CD4-positive, alpha-beta T cell treated with Interleukin-1 beta for 1 hour (primary cell): ENCODE measurements around the gene R3HDM4.

Experiments
- DNase-seq, 2 donors: peaks; one replicate each; pipeline ENCODE4 v3.0.0-alpha.2; 2020 to 2022

The R3HDM4 gene

GRCh38 chr19:947090-947706 is 34.2 kb upstream of the R3HDM4 start:
- DNase-seq, result no peak

DNA sequence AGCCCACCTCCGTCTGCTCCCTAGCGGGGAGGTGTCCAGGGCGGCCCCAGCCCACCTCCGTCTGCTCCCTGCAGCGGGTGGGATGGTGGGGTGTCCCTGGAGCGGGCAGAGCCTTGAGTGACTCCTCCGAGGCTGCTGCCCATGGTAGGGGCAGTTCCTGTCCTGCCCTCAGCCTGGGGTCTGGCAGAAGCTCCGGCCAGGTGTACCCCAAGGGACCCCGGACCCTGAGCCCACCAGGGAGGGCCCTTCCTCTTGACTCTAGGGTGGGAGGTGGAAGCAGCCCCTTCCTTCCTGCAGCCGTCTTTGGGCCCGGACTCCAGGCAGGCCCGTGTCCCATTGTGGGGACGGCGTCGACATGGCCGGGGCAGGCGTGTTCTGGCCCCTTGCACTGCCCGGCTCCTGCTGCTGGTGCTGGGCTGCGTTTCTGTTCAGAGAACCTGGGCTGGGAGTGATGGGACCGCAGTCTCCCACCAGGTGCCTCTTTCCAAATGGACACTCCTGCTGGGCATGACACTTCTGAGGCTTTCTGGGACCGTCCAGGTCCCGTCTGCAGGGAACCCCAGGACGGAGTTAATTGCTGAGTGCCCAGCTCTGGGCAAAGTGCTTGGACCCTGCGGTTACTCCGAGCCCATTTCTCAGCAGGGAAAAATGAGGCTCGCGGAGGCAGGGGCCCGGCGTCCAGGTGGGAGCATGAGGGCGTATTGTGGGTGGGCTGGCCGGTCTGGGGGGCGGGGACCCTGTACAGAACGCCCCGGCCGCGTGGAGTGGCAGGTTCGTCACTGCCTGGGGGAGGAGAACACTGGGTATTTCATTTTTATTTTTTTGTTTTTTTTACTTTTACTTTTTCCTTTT is 32.6 kb upstream of the R3HDM4 start:
- DNase-seq, result no peak

GRCh38 chr19:944663-945241 is 31.7 kb upstream of the R3HDM4 start:
- no peak for DNase-seq

DNA sequence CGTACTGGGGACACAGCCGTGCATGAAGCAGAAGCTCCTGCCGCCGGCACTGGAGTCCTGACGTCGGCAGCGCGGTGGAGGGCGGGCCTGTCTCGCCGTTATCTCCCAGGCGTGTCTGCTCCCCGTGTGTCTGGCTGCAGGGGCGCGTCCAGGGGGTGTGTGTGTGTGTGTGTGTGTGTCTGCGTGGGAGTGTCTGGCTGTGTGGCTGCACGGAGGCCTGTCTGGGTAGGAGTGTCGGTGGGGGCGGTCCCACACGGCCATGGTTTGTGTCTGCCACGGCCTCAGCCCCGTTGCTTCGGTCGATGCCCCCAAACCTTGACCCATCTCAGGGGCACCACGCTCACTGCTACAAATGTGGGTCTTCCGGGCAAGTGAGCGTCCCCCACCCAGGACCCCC is 31.1 kb upstream of the R3HDM4 start:
- DNase-seq, result no peak

DNA sequence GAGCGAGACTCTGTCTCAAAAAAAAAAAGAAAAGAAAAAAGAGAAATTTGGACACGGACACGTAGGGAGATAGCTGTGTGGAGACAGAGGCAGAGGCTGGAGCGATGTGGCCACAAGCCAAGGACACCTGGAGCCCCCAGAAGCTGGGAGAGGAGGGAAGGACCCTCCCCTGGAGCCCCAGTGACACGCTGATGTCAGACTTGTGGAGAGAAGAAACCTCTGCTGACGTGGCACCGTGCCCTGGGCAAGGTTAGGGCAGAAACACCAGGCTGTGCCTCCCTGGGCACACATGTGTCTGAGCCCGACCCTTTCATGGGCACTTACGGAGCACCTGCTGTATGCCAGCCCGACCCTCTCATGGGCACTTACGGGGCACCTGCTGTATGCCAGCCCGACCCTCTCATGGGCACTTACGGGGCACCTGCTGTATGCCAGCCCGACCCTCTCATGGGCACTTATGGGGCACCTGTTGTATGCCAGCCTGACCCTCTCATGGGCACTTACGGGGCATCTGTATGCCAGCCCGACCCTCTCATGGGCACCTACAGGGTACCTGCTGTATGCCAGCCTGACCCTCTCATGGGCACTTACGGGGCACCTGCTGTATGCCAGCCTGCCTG is 30.6 kb upstream of the R3HDM4 start:
- no peak for DNase-seq

DNA sequence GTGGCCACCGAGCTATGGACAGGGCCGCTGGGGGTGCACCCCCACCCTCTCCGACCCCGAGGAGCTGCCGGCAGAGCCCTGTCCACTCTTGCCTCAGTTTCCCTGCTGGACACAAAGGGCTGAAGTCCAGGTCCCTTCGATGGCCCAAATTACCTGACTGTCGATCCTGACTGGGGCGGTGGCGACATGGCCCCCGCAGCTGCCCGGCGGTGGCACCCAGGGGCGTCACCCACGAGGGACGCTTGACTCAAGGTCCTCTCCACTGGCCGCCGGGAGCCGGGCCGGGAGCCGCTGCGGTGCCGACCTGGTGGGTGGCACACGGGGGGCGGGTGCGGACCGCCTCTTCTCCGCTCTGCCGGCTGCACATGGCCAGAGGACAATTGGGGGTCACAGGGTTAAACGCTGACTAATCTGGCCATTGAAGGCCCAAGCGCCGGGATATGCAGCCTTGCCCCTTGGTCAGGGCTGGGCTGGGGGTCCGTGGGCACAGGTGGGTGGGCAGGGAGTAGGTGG is 29.2 kb upstream of the R3HDM4 start:
- DNase-seq, result no peak

DNA sequence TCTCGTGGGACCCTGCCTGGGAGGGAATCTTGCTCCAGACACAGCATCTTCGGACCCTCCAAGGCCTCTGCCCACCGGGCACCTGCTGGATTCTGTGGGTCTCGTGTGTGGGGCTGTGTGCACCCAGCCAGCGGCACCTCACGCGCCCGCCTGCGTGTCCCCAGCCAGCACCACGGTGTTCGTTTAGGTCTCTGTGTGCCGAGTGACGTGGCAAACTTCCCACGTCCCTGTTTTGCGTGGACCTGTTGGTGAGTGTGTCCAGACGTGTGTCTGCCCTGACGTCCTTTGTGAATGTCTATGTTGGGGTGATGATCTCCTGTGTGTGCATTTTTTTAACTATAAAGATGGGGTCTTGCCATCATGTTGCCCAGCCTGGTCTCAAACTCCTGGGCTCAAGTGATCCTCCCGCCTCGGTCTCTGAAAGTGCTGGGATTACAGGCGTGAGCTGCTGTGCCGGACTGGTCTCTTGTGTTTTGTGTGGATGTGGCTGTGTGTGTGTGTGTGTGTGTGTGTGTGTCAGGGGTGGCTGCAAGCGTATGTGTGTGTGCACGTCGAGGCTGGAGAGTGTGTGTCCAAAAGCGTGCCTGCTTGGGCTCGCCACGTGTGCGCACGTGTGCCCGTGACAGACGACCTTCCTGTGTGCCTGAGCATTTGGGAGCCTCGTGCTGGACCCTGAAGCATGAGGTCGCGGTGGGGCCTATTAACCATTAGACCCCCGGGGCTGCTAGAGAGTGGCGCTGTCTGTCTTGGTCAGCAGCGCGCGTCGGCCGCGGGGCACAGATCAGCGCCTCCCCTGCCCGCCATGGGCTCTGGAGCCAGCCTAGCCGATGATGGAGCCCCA is 28.5 kb upstream of the R3HDM4 start:
- no peak for DNase-seq

DNA sequence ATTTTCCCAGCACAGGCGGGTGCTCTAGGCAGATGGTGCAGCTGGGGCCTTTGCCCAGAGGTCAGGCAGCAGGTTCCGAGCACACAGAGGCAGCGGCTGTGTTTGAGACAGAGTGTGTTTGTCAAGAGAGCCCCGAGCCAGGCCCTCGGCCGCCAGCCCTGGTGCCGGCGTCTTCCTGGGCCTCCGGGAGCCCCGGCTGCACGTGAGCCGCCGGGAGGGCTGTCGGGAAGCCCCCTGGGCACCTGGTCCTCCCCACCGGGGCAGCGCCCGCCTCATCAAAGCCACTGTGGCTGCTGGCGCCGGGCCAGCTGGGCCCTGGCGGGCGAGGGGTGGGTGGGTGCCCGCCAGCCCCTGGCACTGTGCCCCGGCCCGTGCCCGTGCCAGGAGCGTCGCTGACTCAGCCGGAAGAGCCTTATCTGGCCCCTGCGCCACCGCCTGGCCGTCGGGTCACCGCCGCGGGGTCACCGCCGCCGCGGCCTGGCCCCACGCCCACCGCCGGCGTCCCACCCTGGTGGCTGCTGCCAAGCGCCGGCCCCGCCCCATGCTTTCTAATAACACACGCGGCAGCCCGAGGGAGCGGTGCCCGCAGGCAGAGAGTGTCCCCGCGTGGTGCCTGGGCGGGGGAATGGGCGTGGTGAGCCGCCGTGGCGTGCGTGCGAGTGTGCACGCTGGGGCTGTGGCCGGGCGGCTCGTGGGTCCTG is 27.7 kb upstream of the R3HDM4 start:
- peak; percentile 80 to 85 for DNase-seq

- DNase-seq, result no peak
These were observed 26.9 kb upstream of the R3HDM4 start for GRCh38 chr19:939922-940321.

DNA sequence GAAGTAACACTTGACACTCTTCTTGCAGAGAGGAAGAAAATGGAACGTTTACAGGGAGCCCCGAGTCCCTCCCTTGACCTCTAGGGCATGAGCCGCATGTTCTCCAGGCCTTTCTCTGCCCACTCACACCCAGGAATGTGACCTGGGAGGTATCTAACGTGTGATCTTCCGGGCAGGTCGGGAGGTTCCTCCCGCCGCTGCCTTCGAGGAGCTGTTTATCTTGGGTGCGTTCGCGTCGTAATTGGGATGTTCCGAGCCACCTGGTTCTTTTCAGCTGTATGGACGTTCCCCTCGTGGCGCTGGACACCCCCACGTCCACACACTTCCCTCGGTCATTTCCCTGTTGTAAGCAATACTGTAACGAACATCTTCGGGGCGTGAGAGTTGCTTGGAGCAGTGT is 26.4 kb upstream of the R3HDM4 start:
- no peak for DNase-seq

DNA sequence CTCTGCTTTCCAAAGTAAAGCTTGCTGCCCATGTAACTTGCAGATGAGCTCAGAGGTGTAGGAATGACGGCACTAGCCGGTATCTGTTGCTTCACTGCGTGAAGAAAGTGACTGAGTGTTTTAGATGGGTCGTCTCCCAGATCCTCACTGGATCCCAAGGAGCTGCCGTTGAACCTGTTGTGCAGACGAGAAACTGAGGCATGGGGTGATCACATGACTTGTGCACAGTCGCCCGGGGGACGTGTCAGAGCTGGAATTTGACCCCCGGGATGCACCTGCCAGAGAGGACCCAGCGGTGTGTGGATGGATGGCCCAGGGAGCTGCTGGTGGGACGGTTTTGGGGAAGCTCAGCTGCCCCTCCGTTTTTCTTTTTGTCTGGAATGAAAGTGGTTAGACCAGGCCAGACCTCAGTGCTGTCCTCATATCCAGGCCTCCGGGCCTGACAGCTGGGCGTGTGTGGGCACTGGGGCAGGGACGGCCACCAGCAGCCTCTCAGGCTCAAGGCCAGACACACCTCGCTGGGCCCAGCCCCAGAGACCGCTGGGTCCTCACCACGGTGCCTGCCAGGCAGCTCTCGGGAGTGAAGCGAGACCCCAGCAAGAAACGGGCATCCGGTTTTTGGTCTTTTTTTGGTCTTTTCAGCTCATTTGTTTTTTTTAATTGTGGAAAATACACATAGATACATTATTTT is 25.4 kb upstream of the R3HDM4 start:
- no peak for DNase-seq

- peak; percentile 39 to 69 for DNase-seq
These were observed 24.3 kb upstream of the R3HDM4 start for GRCh38 chr19:937259-937694.

DNA sequence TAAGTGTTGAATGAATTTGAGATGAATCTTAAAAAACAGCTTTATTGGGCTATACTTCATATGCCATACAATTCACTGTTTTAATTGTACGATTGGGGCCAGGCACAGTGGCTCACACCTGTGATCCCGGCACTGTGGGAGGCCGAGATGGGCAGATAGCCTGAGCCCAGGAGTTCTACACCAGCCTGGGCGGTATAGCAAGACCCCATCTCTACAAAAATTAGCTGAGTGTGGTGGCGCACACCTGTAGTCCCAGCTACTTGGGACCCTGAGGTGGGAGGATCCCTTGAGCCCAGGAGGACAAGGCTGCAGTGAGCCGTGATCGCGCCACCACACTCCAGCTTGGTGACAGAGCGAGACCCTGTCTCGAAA is 23.1 kb upstream of the R3HDM4 start:
- DNase-seq, result no peak

DNA sequence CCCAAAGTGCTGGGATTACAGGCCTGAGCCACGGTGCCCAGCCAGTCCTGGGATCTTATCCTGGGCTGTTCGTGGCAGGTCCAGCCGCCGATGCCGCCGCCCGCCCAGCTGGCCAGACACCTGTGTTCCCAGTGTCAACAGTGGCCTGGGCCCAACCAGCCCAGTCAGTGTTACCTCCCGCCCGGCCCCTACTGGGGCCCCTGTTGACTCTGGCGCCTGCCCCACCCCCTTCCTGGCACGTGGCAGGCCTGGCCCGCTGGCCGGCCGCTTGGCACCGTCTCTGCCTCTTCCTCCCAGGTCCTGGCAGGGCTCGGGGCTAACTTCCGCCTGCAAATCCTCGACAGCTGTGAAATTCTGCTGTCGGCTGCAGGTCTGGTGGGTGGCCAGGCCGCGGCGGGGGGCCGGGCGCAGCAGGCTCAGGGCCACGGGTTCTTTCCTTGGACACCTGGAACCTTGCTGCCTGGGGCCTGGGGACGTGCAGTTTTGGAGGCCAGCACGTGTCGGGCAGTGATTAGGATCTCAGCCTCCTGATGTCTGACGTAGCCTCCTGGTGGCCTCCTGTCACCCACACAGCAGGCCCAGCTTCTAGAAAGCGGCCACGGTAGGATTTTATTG is 22.0 kb upstream of the R3HDM4 start:
- DNase-seq, result peak in 1 of 2 donors; percentile 50

DNA sequence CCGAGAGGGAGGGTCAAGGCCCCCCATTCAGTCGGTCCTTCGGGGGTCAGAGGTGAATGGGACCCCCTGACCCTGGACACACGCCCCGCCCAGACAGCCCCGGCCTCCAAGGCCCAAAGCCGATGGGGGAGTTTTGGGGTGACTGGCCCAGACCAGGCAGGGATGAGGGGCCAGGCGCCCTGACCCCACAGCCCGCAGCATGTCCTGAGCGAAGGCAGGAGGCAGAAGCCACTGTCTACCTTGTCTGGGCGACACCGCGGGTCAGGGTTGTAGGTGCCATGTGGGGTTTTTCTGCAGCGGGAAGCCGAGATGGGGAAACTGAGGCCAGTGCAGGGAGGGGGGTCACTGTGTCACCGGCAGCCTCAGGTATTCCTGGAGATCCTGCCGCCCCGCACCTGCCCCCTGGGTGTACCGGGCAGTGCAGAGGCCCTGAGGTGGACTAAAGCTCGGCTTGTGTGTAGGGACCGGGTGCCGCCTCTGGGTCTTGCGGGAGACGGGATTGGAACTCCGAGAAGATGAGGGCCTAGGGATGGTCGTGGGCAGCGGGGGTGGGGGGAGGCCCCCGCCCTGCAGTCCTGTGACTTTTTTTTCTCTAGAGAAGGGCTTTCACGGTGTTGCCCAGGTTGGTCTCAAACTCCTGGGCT is 21.3 kb upstream of the R3HDM4 start:
- DNase-seq, result no peak

DNA sequence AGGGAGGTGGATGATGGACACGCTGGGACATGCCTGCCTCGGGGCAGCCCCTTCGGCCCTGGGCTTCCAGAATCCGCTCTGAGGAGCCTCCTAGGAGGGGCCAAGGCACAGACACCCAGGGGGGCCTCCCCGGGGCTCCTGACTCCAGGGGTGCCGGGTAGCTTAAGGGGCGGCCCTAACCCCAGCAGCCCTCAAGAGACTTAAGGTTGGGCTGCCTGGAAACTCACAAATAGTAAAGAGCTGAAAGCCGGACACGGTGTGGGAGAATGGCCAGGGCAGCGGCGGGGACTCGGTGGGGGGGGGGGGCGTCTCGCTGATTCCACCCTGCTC is 20.5 kb upstream of the R3HDM4 start:
- DNase-seq, result no peak

DNA sequence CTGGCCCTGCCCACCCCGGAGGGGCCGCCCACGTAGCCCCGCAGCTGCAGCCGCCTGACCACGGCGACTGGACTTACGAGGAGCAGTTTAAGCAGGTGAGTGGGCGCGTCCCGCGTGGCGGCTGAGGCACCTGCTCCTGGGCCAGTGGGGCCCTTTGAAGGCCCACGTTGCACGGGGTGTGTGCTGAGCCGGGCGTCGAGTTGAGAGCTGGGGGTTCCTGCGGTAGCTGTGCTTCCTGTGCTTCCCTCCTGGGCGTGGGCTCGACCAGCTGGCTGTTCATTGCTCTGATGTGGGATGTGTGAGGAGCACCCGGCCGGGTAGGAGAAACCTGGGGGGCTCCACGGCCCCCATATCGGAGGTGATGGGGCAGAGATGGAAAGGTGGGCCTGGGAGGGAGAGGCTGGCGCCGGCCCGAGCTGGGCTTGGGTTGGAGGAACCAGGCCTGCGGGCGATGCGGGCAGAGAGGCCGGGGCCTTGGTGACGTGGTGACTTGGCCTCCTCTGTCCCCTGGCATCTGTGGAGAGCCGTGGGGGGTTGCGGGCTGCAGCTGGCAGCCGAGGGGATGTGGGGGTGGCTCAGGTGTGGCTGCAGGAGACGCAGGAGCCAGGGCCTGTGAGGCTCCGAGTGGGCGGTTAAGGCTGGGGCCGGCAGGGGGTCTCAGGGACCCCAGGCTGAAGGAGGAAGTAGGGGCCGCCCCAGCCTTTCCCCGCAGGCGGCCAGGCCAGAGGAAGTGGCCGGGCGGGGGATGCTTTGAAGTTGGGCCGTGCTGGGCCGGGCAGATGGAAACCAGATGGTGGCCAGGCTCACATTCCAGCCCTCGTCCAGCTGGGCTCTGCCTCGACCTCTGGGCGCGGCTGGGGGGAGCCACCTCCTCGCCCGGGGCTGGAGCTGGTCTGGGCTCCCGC is 19.9 kb upstream of the R3HDM4 start:
- DNase-seq, result no peak

DNA sequence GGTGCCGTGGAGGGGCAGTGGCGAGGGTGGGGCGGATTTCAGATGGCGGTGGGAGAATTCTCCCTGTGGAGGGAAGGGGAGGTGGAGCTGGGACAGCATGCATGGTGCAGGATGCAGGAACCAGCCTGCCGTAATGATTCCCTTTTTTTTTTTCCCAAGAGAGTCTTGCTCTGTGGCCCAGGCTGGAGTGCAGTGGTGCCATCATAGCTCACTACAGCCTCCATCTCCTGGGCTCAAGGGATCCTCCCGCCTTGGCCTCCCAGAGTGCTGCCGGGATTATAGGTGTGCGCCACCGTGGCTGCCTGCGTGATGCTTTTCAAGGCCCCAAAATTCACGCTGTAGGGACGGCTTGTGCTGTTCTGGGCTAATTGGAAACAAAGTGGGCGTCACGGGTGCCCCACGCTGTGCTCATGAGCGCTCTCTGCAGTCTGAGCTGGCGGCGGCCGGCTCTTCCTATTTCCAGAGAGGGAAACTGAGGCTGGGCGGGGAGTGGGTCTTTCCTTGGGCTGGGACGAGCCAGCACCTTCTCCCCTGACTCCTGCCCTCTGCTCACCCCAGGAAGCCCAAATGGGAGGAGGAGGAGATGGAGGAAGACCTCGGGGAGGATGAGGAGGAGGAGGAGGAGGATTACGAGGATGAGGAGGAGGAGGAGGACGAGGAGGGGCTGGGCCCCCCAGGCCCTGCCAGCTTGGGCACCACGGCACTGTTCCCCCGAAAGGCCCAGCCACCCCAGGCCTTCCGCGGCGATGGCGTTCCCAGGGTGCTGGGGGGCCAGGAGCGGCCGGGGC is 19.0 kb upstream of the R3HDM4 start:
- no peak for DNase-seq

GRCh38 chr19:929891-930258 is 16.9 kb upstream of the R3HDM4 start:
- no peak for DNase-seq
